Measurements from ENCODE around the gene AFAP1. TPM values are rescaled to one million over a fixed set of nuclear protein-coding genes. Genes with fewer than 3 reads are reported as not detected.

AFAP1 gene
- total and polyA plus RNA-seq, 2 of the 8 experiments (the other 6 are each of a cell fraction or from before 2014, with no cell fraction given): 3.6 to 18.2 TPM

DNA sequence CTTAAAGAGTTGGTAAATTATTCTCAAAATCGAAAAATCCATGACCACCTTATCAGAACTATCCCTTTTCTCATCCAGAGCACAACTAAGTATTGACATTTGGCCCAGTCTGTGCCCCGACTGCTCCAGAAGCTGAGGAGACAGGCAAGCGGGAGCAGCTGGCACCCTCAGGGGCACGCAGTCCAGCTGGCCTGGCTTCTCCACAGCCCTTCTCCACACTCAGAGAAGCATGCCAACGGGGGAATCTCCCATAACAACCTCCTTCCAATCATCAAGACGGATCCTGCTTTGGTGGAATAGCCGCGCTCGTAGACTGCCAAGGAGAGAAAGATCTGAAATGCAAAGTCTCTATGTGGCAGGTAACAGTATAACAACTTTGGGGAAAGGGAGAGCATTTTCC, 85.4 kb downstream of the AFAP1 start (continued):
- TF ChIP-seq, protein P1, sequence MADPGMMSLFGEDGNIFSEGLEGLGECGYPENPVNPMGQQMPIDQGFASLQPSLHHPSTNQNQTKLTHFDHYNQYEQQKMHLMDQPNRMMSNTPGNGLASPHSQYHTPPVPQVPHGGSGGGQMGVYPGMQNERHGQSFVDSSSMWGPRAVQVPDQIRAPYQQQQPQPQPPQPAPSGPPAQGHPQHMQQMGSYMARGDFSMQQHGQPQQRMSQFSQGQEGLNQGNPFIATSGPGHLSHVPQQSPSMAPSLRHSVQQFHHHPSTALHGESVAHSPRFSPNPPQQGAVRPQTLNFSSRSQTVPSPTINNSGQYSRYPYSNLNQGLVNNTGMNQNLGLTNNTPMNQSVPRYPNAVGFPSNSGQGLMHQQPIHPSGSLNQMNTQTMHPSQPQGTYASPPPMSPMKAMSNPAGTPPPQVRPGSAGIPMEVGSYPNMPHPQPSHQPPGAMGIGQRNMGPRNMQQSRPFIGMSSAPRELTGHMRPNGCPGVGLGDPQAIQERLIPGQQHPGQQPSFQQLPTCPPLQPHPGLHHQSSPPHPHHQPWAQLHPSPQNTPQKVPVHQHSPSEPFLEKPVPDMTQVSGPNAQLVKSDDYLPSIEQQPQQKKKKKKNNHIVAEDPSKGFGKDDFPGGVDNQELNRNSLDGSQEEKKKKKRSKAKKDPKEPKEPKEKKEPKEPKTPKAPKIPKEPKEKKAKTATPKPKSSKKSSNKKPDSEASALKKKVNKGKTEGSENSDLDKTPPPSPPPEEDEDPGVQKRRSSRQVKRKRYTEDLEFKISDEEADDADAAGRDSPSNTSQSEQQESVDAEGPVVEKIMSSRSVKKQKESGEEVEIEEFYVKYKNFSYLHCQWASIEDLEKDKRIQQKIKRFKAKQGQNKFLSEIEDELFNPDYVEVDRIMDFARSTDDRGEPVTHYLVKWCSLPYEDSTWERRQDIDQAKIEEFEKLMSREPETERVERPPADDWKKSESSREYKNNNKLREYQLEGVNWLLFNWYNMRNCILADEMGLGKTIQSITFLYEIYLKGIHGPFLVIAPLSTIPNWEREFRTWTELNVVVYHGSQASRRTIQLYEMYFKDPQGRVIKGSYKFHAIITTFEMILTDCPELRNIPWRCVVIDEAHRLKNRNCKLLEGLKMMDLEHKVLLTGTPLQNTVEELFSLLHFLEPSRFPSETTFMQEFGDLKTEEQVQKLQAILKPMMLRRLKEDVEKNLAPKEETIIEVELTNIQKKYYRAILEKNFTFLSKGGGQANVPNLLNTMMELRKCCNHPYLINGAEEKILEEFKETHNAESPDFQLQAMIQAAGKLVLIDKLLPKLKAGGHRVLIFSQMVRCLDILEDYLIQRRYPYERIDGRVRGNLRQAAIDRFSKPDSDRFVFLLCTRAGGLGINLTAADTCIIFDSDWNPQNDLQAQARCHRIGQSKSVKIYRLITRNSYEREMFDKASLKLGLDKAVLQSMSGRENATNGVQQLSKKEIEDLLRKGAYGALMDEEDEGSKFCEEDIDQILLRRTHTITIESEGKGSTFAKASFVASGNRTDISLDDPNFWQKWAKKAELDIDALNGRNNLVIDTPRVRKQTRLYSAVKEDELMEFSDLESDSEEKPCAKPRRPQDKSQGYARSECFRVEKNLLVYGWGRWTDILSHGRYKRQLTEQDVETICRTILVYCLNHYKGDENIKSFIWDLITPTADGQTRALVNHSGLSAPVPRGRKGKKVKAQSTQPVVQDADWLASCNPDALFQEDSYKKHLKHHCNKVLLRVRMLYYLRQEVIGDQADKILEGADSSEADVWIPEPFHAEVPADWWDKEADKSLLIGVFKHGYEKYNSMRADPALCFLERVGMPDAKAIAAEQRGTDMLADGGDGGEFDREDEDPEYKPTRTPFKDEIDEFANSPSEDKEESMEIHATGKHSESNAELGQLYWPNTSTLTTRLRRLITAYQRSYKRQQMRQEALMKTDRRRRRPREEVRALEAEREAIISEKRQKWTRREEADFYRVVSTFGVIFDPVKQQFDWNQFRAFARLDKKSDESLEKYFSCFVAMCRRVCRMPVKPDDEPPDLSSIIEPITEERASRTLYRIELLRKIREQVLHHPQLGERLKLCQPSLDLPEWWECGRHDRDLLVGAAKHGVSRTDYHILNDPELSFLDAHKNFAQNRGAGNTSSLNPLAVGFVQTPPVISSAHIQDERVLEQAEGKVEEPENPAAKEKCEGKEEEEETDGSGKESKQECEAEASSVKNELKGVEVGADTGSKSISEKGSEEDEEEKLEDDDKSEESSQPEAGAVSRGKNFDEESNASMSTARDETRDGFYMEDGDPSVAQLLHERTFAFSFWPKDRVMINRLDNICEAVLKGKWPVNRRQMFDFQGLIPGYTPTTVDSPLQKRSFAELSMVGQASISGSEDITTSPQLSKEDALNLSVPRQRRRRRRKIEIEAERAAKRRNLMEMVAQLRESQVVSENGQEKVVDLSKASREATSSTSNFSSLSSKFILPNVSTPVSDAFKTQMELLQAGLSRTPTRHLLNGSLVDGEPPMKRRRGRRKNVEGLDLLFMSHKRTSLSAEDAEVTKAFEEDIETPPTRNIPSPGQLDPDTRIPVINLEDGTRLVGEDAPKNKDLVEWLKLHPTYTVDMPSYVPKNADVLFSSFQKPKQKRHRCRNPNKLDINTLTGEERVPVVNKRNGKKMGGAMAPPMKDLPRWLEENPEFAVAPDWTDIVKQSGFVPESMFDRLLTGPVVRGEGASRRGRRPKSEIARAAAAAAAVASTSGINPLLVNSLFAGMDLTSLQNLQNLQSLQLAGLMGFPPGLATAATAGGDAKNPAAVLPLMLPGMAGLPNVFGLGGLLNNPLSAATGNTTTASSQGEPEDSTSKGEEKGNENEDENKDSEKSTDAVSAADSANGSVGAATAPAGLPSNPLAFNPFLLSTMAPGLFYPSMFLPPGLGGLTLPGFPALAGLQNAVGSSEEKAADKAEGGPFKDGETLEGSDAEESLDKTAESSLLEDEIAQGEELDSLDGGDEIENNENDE (IDR thresholded peaks at IDR 0.05; ENCODE audit: insufficient replicate concordance, low read length): no peak
- TF ChIP-seq CHD1 (IDR thresholded peaks at IDR 0.05; ENCODE audit: low read depth, low read length): no peak
- no peak for TF ChIP-seq RXRA (IDR thresholded peaks at IDR 0.05; ENCODE audit: insufficient read depth, low read depth, low read length)

Data from H1 (cell line).